AG04449 (cell line): Measurements from ENCODE around the gene FSHR.

Experiments
- CTCF ChIA-PET: fragments of 350-600 bp; formaldehyde crosslinking; extraction: SDS; loops from one replicate; lab custom pipeline; 2021; ENCODE audit warnings: antibody characterized with exemption; lab: Yijun Ruan, JAX
- POLR2A ChIA-PET: fragments of 400-600, 350-600 bp; formaldehyde crosslinking; extraction: SDS; loops from one replicate; lab custom pipeline; 2020; ENCODE audit warnings: antibody characterized with exemption, inconsistent platforms; lab: Yijun Ruan, JAX
- DNase-seq: peaks from one replicate; pipeline ENCODE4 v3.0.0-alpha.2; 2010; ENCODE audit warnings: low read depth, low spot score
- H3K4me3 ChIP-seq: 2 replicates; pipeline ENCODE4 v1.5.1; 2011; ENCODE audit warnings: low read depth, mild to moderate bottlenecking, control low read depth, low read length
- TF ChIP-seq, protein P1 (sequence below): IDR thresholded peaks from one replicate; pipeline ENCODE4 v1.5.1; 2011; ENCODE audit warnings: mild to moderate bottlenecking, moderate library complexity, low read length, control low read depth, inconsistent platforms; ENCODE audit not compliant: insufficient read depth; ENCODE audit errors: missing control alignments

FSHR gene

DNA sequence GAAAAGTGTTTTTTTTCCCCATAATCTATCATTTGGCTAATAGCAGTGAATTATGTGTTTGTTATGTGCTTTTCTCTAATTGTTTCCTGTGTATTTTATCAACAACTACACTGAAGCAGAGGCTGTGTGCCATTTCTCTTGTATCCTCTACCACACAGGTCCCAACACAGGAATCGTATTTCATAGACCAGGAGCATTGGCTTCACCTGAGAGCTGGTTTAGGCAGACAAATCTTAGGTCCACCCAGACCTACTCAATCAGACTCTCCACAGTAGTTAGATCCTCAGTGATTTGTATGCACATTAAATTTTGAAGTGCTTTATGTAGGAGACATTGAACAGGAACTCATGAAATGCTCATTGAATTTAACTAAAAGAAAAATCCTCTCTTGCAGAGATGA is 109.2 kb downstream of the FSHR start:
- TF ChIP-seq, protein P1, sequence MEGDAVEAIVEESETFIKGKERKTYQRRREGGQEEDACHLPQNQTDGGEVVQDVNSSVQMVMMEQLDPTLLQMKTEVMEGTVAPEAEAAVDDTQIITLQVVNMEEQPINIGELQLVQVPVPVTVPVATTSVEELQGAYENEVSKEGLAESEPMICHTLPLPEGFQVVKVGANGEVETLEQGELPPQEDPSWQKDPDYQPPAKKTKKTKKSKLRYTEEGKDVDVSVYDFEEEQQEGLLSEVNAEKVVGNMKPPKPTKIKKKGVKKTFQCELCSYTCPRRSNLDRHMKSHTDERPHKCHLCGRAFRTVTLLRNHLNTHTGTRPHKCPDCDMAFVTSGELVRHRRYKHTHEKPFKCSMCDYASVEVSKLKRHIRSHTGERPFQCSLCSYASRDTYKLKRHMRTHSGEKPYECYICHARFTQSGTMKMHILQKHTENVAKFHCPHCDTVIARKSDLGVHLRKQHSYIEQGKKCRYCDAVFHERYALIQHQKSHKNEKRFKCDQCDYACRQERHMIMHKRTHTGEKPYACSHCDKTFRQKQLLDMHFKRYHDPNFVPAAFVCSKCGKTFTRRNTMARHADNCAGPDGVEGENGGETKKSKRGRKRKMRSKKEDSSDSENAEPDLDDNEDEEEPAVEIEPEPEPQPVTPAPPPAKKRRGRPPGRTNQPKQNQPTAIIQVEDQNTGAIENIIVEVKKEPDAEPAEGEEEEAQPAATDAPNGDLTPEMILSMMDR: no peak
- no peak for DNase-seq
- H3K4me3 ChIP-seq: no peak overlapping the region
- ChIA-PET CTCF (no interaction called here), POLR2A (no interaction called here)

DNA sequence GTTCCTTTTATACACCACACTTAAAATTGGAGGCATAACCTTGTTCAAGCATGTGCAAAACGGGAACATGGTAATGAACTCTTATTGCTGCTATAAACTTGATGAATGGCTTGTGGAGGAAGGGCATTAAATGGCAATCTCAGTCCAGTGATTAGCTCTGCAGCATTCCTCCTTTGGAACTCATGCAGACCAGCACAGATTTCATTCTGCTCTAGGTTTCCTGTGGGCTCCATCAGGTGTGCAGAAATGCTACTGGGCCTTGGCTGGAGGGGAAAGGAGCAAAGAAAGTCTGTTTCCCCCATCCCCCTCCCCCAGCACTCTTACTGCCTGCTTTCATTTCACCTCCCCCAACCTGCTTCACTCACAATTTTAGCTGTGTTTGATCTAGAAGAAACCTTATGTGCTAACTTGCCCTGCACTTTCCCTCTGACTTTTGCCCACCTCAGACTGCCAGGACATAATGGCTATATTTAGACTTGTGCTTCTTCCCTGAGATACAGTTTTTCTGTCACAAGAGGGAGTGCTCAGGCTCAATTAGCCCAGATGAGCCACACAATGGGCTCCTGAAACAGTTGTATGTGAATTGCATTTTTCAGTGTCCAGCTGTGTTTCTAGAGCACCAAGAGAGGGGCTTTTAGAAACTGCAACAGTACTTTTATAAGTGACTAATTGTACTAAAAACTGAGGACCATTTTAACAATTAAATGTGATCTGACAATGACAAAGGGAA is 109.8 kb downstream of the FSHR start:
- no peak overlapping the region for H3K4me3 ChIP-seq
- POLR2A ChIA-PET: no interaction called here
- CTCF ChIA-PET: no interaction called here
- TF ChIP-seq, protein P1: no peak
- DNase-seq: no peak

DNA sequence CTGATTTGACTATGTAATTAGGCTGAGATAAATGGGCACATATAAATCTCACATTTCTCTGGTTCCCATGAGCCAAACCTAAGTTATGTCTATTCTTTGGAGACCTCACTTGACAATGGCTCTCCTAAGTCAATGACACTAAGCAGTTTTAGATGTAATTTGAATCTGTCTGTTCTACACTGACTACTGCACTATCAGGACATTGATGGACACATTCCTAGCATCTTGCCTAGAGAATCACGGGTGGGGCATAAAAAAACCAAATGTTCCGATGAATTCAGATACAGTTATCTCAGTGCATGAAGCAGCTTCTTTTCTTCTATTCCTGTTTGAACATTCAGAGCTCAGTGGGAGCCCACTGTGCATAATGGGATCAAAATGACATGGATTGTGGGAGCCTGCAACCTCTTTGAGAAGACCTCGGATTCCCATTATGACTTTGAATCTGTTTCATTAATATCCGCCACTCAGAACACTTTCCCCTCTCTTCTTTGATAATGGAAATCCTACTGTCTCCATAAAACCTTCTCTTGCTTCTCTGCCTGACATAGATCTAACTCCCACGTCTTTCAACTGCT is 110.8 kb downstream of the FSHR start:
- DNase-seq: no peak
- ChIA-PET POLR2A (no interaction called here), CTCF (no interaction called here)
- H3K4me3 ChIP-seq: no peak overlapping the region
- TF ChIP-seq, protein P1: no peak

DNA sequence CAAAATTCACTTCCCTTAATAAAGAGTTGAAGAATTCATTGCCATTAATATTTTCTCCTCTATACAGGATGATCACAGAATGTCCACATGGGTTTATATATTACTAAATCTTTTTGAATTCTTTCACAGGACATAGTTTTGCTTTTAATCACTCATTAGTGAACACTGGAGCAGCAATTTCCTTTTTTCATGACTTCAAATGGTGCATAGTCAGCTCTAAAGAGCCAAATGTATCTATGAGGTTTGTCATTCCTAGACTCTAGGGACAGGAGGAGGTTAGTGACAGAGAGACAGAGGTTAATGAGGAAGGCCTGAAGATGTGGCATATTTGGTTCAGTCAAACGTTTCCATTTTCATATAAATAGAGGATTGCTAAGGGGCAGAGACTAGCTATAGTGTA is 111.8 kb downstream of the FSHR start:
- TF ChIP-seq, protein P1: no peak
- no peak overlapping the region for H3K4me3 ChIP-seq
- no peak for DNase-seq
- CTCF ChIA-PET: interaction anchor here (1.4 kb wide), 1 partner anchor 9 kb away, joined by 3 read pairs; no protein-coding TSS in a partner anchor
- POLR2A ChIA-PET: no interaction called here

DNA sequence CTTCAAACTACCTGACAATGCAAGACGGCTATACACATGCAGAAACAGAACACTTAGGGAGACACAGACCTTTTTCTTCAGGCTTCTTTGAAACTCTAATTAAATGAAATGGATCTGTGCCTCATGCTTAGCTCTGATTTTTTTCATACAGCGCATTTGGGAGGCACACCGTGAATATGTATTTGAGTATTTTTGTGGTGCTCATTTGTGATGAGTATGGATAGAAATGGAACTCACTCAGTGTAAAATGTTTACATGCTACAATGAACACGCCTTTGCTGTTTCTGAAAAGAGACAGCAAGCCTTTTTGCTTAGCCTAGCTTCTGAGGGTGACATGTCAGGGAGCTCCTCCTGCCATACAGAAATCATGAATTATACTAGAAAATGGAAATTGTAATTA is 113.3 kb downstream of the FSHR start:
- no peak overlapping the region for H3K4me3 ChIP-seq
- ChIA-PET POLR2A (no interaction called here), CTCF (no interaction called here)
- TF ChIP-seq, protein P1: no peak
- DNase-seq: no peak

DNA sequence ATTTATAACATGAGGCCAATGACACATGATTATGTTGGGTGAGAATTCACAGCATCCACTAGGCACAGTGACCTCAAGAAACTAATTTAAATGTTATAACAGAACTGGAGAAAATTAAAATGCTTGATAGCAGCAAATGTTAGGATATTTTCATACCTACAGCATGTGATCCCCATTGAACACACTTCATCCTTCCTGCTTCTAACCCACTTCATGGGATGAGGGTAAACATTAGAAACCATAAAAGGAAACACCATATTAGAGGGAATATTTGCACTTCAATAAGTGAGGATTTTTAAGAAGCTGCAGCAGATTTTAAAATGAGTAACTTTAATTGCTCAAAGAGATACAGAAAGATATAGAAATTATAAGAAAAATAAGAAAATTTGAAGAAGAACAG is 117.1 kb downstream of the FSHR start:
- TF ChIP-seq, protein P1: no peak
- POLR2A ChIA-PET: no interaction called here
- no peak overlapping the region for H3K4me3 ChIP-seq
- CTCF ChIA-PET: no interaction called here
- DNase-seq: no peak
